Lower leg skin (tissue), 4 donors: ENCODE results near the gene MROH2A. TPM values are rescaled to one million over a fixed set of nuclear protein-coding genes. Genes with fewer than 3 reads are reported as not detected.

Source experiments
- DNase-seq, 2 donors: peaks; one replicate each; pipeline ENCODE4 v3.0.0-alpha.2; 2019; ENCODE audit warnings: low spot score in 2 of 2
- H3K4me3 ChIP-seq: fragments of 200-600 bp; sonication (generic); 2 replicates; pipeline ENCODE4 v1.5.1; 2017; ENCODE audit warnings: mild to moderate bottlenecking, low read depth; ENCODE audit not compliant: poor library complexity, severe bottlenecking
- POLR2A ChIP-seq, 2 donors: fragments of 450-650 bp; IDR thresholded peaks; one replicate each; pipeline ENCODE4 v1.6.1; 2016 to 2017; ENCODE audit warnings: antibody characterized with exemption in 2 of 2, mild to moderate bottlenecking in 1 of 2, moderate library complexity in 1 of 2
- WGBS, 2 donors: methylation state at CpG; one replicate each; pipeline ENCODE4 v1.1.5; 2018; 5-methylcytosine and 5-hydroxymethylcytosine counted together
- intact Hi-C: fragments of 100-400 bp; cut with DNase I; formaldehyde crosslinking; loops from one replicate; pipeline ENCODE4 v1.15.0; 2023; ENCODE audit warnings: low total_unique reads
- total RNA-seq, 4 donors: library from RNA; depleted of rRNA; stranded (reverse); fragments of >200 nt; gene quantifications; one replicate each; pipeline ENCODE4 v1.1.0, GENCODE V29; 2016
- TF ChIP-seq, protein P1 (sequence below), 3 donors: fragments of 450-650 bp; IDR thresholded peaks; one replicate each; pipeline ENCODE4 v1.5.1; 2016; ENCODE audit warnings: antibody characterized with exemption in 3 of 3, mild to moderate bottlenecking in 3 of 3, moderate library complexity in 2 of 3

Gene MROH2A
- total RNA-seq, 4 donors from 2014 or later: 0.26 to 0.61 TPM; not detected in 2

DNA sequence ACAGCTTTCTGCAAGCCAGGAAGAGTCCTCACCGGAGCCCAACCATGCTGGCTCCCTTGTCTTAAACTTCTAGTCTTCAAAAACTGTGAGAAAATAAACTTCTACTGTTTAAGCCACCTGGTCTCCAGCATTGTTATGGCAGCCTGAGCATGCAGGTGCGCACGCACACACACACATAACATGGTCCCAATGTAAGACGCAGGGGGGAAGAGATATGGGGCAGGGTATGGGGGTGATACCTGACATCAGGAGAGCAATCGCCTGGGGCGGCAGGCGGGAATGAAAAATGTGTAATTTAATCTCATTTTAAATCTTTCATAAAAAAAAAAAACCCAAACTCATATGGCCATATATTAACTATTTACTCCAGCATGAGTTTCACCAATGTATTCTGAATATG, 58.2 kb downstream of the MROH2A start:
- intact Hi-C loops: no loop called here
- no peak overlapping the region for H3K4me3 ChIP-seq
- DNase-seq: peak in 1 of 2 donors; percentile 42
- 98% methylated on average over 7 of the region's 7 CpGs for WGBS, 2 donors
- TF ChIP-seq, protein P1, sequence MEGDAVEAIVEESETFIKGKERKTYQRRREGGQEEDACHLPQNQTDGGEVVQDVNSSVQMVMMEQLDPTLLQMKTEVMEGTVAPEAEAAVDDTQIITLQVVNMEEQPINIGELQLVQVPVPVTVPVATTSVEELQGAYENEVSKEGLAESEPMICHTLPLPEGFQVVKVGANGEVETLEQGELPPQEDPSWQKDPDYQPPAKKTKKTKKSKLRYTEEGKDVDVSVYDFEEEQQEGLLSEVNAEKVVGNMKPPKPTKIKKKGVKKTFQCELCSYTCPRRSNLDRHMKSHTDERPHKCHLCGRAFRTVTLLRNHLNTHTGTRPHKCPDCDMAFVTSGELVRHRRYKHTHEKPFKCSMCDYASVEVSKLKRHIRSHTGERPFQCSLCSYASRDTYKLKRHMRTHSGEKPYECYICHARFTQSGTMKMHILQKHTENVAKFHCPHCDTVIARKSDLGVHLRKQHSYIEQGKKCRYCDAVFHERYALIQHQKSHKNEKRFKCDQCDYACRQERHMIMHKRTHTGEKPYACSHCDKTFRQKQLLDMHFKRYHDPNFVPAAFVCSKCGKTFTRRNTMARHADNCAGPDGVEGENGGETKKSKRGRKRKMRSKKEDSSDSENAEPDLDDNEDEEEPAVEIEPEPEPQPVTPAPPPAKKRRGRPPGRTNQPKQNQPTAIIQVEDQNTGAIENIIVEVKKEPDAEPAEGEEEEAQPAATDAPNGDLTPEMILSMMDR (IDR thresholded peaks at IDR 0.05): no peak
- TF ChIP-seq POLR2A (IDR thresholded peaks at IDR 0.05): no peak

DNA sequence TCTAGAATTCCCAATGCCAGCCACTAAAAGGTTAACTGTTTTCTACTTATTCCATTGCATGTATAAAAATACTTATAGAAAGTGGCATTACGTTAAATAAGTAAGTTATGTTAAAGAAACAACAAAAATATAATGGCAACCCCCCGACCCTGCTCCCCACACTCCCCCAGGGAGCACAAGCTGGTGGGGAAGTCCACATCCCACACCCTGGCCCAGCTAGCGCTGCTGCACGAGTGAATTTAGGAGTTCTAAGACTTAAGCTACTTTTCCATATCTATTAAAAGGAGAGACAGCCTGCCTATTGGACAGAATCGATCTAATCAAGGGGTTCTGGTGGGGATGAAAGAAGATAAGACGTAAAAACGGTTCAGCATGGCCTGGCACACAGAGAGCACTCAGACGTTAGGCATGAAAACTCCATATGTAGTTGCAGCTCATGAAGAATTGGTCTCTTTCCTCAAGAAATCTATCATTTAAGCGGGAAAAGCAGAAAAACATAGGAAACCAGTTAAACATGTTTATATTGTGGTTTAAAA, 59.6 kb downstream of the MROH2A start:
- H3K4me3 ChIP-seq: no peak overlapping the region
- intact Hi-C loops: no loop called here
- no peak for DNase-seq
- 70 to 74% methylated on average over 9 of the region's 9 CpGs for WGBS, 2 donors
- TF ChIP-seq, protein P1 (IDR thresholded peaks at IDR 0.05): no peak
- no peak for TF ChIP-seq POLR2A (IDR thresholded peaks at IDR 0.05)

DNA sequence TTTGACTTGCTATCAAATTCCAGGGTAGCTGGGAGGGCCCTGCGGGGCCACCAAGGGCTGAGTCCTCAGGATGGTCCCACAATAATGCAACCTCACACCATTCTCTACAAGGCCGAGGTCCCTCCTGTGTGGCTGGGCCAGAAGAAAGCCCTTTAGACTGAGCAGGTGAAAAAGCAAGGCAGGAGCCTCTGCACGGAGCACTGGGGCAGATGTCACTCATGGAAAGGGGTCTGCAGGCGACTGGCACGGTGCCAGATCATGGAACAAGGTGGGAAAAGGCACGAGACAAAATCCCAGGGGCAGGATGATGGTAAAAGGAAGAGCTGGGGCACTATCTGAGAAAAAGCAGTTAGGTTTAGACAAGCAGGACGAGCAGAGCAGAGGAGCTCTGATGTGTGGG, 60.1 kb downstream of the MROH2A start:
- DNase-seq: no peak
- TF ChIP-seq, protein P1 (IDR thresholded peaks at IDR 0.05): no peak
- no peak for TF ChIP-seq POLR2A (IDR thresholded peaks at IDR 0.05)
- WGBS, 2 donors: 56 to 63% methylated on average over 7 of the region's 7 CpGs
- H3K4me3 ChIP-seq: no peak overlapping the region
- intact Hi-C loops: no loop called here

DNA sequence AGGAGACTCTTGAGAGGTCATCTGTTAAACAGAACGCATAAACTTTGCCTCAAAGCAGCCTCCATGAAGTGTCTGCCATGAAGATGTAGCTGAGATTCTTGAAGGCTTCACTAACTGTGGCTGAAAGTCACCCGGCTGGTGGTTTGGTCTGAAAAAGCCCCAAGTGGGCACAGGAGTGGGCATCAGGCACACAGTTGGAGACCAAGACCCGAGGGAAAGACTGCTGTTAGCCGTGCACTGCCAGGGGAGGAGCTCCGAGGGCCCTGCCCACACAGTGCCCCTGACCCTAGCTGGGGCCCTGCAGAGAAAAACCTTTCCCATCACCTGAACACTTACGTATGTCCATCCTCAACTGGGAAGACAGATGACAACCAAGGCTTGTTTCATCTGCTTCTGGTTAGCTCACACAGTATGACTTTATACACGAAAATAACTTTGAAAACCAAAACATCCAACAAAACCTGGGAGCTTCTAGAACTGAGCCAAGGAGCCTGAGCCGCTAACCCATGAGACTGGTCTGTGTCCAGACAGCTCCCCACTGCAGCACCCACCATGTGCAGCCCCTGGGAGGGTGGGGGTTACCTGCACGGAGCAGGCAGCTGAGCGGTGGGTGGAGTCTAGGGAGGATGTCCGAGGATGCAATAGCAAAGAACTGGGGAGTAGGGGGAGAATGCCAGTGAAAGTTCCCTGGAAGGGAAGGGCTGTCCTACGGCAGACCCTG, 60.8 kb downstream of the MROH2A start:
- no peak overlapping the region for H3K4me3 ChIP-seq
- WGBS, 2 donors: 87% methylated on average over 12 of the region's 12 CpGs
- intact Hi-C loops: no loop called here
- TF ChIP-seq, protein P1 (IDR thresholded peaks at IDR 0.05): no peak
- TF ChIP-seq POLR2A (IDR thresholded peaks at IDR 0.05): no peak
- peak in 1 of 2 donors; percentile 69 for DNase-seq

DNA sequence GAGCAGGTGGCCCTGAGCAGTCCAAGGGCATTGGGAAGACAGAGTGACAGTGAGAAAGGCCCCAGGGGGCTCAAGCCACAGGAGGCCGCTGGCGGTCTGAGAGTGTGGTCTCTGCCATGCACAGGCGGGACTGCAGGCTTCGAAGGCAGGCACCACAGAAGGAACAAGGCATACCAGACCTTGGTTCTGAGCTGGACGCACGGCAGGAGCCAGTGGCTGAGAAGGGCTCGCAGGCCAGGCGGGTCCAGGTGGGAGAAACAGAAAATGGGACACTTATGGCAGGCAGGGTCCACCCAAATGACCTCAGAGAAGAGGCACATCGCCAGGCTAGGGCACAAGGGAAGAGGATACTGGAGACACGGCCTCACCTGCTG, 61.3 kb downstream of the MROH2A start:
- no peak overlapping the region for H3K4me3 ChIP-seq
- peak in 1 of 2 donors; percentile 43 for DNase-seq
- whole genome bisulfite sequencing, 2 donors: 96 to 98% methylated on average over 10 of the region's 10 CpGs
- intact Hi-C loops: no loop called here
- TF ChIP-seq, protein P1 (IDR thresholded peaks at IDR 0.05): no peak
- no peak for TF ChIP-seq POLR2A (IDR thresholded peaks at IDR 0.05)
